Measurements from ENCODE around the gene NFATC2IP. TPM values are rescaled to one million over a fixed set of nuclear protein-coding genes. Genes with fewer than 3 reads are reported as not detected.

The NFATC2IP gene
- total and polyA plus RNA-seq, 2 of the 8 experiments (the other 6 are each of a cell fraction or from before 2014, with no cell fraction given), result 54.4 to 71.5 TPM

DNA sequence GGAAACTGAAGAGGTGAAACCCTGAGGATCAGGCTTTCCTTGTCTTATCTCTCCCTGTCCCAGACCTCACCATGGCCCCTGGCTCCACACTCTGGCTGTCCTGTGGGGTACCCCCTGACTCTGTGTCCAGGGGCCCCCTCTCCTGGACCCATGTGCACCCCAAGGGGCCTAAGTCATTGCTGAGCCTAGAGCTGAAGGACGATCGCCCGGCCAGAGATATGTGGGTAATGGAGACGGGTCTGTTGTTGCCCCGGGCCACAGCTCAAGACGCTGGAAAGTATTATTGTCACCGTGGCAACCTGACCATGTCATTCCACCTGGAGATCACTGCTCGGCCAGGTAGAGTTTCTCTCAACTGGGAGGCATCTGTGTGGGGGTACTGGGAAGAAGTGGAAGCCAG, 17.6 kb upstream of the NFATC2IP start (continued):
- TF ChIP-seq CBX8 (IDR thresholded peaks at IDR 0.05; ENCODE audit: borderline replicate concordance, low read depth, low read length), result no peak
- TF ChIP-seq PHF8 (conservative IDR thresholded peaks at IDR 0.05; ENCODE audit: low read depth, low read length), result no peak
- TF ChIP-seq, protein P1, sequence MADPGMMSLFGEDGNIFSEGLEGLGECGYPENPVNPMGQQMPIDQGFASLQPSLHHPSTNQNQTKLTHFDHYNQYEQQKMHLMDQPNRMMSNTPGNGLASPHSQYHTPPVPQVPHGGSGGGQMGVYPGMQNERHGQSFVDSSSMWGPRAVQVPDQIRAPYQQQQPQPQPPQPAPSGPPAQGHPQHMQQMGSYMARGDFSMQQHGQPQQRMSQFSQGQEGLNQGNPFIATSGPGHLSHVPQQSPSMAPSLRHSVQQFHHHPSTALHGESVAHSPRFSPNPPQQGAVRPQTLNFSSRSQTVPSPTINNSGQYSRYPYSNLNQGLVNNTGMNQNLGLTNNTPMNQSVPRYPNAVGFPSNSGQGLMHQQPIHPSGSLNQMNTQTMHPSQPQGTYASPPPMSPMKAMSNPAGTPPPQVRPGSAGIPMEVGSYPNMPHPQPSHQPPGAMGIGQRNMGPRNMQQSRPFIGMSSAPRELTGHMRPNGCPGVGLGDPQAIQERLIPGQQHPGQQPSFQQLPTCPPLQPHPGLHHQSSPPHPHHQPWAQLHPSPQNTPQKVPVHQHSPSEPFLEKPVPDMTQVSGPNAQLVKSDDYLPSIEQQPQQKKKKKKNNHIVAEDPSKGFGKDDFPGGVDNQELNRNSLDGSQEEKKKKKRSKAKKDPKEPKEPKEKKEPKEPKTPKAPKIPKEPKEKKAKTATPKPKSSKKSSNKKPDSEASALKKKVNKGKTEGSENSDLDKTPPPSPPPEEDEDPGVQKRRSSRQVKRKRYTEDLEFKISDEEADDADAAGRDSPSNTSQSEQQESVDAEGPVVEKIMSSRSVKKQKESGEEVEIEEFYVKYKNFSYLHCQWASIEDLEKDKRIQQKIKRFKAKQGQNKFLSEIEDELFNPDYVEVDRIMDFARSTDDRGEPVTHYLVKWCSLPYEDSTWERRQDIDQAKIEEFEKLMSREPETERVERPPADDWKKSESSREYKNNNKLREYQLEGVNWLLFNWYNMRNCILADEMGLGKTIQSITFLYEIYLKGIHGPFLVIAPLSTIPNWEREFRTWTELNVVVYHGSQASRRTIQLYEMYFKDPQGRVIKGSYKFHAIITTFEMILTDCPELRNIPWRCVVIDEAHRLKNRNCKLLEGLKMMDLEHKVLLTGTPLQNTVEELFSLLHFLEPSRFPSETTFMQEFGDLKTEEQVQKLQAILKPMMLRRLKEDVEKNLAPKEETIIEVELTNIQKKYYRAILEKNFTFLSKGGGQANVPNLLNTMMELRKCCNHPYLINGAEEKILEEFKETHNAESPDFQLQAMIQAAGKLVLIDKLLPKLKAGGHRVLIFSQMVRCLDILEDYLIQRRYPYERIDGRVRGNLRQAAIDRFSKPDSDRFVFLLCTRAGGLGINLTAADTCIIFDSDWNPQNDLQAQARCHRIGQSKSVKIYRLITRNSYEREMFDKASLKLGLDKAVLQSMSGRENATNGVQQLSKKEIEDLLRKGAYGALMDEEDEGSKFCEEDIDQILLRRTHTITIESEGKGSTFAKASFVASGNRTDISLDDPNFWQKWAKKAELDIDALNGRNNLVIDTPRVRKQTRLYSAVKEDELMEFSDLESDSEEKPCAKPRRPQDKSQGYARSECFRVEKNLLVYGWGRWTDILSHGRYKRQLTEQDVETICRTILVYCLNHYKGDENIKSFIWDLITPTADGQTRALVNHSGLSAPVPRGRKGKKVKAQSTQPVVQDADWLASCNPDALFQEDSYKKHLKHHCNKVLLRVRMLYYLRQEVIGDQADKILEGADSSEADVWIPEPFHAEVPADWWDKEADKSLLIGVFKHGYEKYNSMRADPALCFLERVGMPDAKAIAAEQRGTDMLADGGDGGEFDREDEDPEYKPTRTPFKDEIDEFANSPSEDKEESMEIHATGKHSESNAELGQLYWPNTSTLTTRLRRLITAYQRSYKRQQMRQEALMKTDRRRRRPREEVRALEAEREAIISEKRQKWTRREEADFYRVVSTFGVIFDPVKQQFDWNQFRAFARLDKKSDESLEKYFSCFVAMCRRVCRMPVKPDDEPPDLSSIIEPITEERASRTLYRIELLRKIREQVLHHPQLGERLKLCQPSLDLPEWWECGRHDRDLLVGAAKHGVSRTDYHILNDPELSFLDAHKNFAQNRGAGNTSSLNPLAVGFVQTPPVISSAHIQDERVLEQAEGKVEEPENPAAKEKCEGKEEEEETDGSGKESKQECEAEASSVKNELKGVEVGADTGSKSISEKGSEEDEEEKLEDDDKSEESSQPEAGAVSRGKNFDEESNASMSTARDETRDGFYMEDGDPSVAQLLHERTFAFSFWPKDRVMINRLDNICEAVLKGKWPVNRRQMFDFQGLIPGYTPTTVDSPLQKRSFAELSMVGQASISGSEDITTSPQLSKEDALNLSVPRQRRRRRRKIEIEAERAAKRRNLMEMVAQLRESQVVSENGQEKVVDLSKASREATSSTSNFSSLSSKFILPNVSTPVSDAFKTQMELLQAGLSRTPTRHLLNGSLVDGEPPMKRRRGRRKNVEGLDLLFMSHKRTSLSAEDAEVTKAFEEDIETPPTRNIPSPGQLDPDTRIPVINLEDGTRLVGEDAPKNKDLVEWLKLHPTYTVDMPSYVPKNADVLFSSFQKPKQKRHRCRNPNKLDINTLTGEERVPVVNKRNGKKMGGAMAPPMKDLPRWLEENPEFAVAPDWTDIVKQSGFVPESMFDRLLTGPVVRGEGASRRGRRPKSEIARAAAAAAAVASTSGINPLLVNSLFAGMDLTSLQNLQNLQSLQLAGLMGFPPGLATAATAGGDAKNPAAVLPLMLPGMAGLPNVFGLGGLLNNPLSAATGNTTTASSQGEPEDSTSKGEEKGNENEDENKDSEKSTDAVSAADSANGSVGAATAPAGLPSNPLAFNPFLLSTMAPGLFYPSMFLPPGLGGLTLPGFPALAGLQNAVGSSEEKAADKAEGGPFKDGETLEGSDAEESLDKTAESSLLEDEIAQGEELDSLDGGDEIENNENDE (IDR thresholded peaks at IDR 0.05; ENCODE audit: insufficient replicate concordance, low read length), result no peak

All from H1 (cell line).